Amniotic epithelial cell (primary cell): ENCODE data around the gene NPIPB2.
"Not testable (repeated sequence)": the region's sequence is repeated elsewhere in the genome, so short reads cannot be mapped to it uniquely, and the experiment has no call there.

Source experiments
- DNase-seq: peaks from one replicate; pipeline ENCODE4 v3.0.0-alpha.2; 2010; ENCODE audit warnings: low read depth

NPIPB2 gene

DNA sequence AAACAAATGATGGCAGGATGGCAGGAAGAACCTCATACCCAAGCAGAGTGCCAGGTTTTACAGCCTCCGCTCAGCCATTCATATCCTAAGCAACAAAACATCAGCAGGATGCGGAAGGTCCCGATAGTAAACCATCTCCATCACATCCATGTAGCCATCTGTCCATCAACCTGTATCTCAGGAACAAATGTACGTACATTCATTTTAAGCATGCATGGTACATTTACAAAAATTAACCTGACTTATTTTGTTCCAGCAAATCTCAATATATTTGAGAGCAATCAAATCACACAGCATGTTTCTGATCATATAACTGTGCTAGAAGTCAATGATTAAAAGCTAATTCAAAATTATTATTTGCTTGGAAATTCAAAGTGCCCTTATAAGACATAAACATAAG, at the start of gene NPIPB2:
Gene NPIPB2 (minus strand): TSS at position 101 of the 400 bp plus-strand sequence. CDS start 0 bp downstream, at position 101.
- not testable (repeated sequence) for DNase-seq

- DNase-seq, result no peak
Observed at GRCh38 chr16:11990702-11991390, 49.0 kb upstream of the NPIPB2 start.

- DNase-seq, result no peak
Observed at GRCh38 chr16:11988258-11988978, 46.6 kb upstream of the NPIPB2 start.

DNA sequence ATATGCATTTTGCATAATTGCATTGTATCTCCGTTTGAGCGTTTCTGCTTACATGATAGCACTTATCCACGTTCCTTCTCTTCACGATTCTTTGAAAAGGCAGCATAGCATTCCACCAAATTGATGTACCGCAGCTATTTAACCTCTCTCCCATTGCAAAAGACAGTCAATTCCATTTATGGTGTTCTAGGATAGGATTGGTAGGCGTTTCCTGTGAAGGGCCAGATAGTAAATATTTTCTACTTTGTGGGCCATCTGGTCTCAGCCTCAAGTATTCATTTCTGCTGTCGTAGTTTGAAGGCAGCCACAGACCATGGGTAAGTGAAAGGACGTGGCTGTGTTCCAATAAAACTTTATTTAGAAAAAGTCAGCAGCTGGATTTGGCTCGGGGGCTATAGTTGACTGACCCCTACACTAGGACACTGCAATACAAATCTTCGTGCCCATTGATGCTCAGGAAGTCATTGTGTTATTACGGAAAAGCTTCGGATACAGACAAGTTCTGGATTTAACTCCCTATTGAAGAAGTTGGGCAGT, 44.7 kb upstream of the NPIPB2 start:
- DNase-seq, result peak; percentile 67

- DNase-seq, result peak; percentile 37
Observed at GRCh38 chr16:11985250-11985649, 43.4 kb upstream of the NPIPB2 start.

- peak; percentile 77 for DNase-seq
Observed at GRCh38 chr16:11980136-11980844, 38.4 kb upstream of the NPIPB2 start.

GRCh38 chr16:11979013-11979672, 37.3 kb upstream of the NPIPB2 start:
- DNase-seq, result no peak

- DNase-seq, result no peak
Observed at GRCh38 chr16:11978080-11978479, 36.2 kb upstream of the NPIPB2 start.

DNA sequence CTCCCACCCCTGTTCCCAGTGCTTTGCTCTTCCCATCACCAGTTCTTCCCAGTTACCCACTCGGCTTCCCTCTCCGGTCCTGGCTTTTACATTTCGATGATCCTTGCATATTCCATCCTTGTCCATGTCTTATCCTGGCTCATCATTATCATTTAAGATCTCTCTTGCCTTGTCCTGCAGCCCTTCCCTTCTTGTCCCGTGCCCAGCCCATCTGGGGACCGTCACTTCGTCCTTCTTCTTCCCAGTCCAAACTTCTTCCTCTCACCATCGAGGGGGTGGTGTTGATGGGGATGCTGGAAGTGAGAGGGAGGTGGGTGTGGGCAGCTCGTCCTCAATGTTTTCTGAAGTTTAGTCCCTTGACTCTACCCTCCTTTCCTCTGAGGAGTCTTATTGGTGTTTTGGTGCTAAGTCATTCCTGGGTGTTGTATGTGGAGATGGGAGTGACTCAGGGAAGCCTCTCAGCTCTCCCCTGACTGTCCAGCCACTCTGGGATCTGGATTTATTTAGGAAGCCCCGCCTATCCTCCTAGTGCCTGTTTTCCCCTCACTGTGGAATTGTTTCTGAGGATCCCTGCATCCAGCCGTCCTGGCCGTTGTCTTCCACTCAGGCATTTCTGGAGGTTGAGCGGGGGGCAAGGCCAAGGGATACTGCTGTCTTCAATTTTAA, 35.7 kb upstream of the NPIPB2 start:
- peak; percentile 68 for DNase-seq

DNA sequence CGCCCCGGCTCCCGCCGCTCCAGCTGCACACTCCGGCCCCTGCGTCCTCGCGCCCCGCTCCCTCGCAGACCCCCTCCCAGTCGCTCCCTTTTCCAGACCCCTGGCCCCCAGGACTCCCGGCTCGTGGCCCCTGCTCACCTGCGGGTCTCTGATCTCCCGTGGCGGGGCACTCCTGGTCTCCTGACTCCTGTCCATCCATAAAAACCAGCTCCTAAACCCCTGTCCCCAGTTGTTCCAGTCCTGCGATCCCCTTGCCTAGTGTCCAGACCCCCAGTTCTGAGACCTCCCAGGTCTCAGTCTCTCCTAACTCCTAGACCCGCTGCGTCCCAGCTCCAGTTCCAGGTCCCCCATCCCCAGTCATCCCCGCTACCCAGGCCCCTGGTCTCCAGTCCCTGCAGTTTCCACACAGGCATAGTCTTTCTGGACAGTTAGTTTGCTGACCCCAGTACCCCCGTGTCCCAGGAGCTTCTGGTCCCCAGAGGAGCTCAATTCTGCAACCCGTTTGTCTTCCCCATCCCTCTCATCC, 35.1 kb upstream of the NPIPB2 start:
- DNase-seq, result no peak

- DNase-seq, result no peak
Observed at GRCh38 chr16:11973070-11973469, 31.2 kb upstream of the NPIPB2 start.

DNA sequence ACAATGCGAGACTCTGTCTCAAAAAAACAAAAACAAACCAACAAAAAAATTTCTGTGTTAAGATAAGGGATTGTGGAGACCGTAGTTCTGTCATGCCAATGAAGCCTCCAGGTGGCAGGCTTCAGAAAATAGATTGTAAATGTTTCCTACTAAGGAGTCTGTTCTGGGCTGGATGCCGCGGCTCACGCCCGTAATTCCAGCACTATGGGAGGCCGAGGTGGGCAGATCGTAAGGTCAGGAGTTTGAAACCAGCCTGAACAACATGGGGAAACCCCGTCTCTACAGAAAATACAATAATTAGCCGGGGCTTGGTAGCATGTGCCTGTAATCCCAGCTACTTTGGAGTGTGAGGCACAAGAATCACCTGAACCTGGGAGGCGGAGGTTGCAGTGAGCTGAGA, 30.3 kb upstream of the NPIPB2 start:
- peak; percentile 51 for DNase-seq

DNA sequence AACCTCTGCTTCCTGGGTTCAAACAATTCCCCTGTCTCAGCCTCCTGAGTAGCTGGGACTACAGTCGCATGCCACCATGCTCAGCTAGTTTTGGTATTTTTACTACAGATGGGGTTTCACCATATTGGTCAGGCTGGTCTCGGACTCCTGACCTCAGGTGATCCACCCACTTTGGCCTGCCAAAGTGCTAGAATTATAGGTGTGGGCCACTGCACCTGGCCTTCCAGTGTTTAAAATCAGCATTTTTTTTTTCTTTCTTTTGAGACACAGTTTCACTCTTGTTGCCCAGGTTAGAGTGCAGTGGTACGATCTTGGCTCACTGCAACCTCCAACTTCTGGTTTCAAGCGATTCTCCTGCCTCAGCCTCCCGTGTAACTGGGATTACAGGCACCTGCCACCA, 28.4 kb upstream of the NPIPB2 start:
- not testable (repeated sequence) for DNase-seq

- no peak for DNase-seq
Observed at GRCh38 chr16:11968577-11968976, 26.7 kb upstream of the NPIPB2 start.

GRCh38 chr16:11967195-11967911, 25.5 kb upstream of the NPIPB2 start:
- DNase-seq, result no peak

DNA sequence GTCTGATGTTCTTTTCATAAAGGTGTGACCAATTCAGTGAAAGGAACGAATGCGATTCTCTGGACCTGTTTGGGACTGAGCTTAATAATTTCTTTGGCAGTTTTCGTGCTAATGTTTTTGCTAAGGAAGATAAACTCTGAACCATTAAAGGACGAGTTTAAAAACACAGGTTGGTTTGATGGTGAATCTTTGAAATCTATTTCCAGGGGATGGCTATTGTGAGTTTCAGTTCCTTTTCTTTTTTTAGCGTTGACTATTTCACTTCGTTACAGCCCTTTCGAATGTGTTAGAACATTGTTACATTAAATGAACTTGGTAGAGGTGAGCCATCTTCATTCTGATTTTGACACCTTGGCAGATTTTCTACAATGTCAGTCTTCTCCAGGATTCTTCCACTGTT, 24.3 kb upstream of the NPIPB2 start:
- DNase-seq, result no peak

GRCh38 chr16:11964761-11965551, 23.1 kb upstream of the NPIPB2 start, which contains the start of gene TNFRSF17:
Gene TNFRSF17 (plus strand): TSS chr16:11965210. CDS start chr16:11965325, 115 bp downstream.
- DNase-seq, result no peak

- DNase-seq, result no peak
Observed at GRCh38 chr16:11963706-11964105, 21.9 kb upstream of the NPIPB2 start.

- DNase-seq, result not testable (repeated sequence)
Observed at GRCh38 chr16:11962978-11963377, 21.1 kb upstream of the NPIPB2 start.

- DNase-seq, result not testable (repeated sequence)
Observed at GRCh38 chr16:11962457-11962856, 20.6 kb upstream of the NPIPB2 start.
